HG03558 (cell line): ENCODE results near the gene C17orf107.

Experiments
- ATAC-seq: cut with Tn5 transposase; IDR thresholded peaks from one replicate; pipeline ENCODE4 v1.9.1; 2021; ENCODE audit warnings: moderate number of reproducible peaks; ENCODE audit not compliant: unreplicated experiment; ENCODE audit errors: extremely low read depth

The C17orf107 gene

GRCh38 chr17:4932756-4933155 lies 33.4 kb downstream of the C17orf107 start:
- ATAC-seq = no peak

DNA sequence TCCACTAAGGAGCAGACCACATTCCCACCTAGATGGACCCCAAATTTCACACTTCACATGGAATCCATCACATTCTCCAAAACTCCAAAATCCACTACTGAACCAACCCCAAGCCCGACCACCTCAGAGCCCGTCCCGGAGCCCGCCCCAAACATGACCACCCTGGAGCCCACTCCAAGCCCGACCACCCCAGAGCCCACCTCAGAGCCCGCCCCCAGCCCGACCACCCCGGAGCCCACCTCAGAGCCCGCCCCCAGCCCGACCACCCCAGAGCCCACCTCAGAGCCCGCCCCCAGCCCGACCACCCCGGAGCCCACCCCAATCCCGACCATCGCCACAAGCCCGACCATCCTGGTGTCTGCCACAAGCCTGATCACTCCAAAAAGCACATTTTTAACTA lies 34.3 kb downstream of the C17orf107 start:
- no peak for ATAC-seq

DNA sequence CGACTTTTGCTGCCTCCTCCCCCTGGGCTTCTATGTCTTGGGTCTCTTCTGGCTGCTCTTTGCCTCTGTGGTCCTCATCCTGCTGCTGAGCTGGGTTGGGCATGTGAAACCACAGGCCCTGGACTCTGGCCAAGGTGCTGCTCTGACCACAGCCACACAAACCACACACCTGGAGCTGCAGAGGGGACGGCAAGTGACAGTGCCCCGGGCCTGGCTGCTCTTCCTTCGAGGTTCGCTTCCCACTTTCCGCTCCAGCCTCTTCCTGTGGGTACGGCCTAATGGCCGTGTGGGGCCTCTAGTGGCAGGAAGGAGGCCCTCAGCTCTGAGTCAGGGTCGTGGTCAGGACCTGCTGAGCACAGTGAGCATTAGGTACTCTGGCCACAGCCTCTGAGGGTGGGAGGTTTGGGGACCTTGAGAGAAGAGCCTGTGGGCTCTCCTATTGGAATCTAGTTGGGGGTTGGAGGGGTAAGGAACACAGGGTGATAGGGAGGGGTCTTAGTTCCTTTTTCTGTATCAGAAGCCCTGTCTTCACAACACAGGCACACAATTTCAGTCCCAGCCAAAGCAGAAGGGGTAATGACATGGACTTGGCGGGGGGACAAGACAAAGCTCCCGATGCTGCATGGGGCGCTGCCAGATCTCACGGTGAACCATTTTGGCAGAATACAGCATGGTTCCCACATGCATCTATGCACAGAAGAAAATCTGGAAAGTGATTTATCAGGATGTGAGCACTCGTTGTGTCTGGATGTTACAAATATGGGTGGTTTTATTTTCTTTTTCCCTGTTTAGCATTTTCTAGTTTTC lies 35.0 kb downstream of the C17orf107 start:
- ATAC-seq = no peak

GRCh38 chr17:4935650-4936049 lies 36.3 kb downstream of the C17orf107 start:
- no peak for ATAC-seq

GRCh38 chr17:4936436-4936835 lies 37.1 kb downstream of the C17orf107 start:
- ATAC-seq = no peak

GRCh38 chr17:4937553-4937952 lies 38.2 kb downstream of the C17orf107 start:
- no peak for ATAC-seq

DNA sequence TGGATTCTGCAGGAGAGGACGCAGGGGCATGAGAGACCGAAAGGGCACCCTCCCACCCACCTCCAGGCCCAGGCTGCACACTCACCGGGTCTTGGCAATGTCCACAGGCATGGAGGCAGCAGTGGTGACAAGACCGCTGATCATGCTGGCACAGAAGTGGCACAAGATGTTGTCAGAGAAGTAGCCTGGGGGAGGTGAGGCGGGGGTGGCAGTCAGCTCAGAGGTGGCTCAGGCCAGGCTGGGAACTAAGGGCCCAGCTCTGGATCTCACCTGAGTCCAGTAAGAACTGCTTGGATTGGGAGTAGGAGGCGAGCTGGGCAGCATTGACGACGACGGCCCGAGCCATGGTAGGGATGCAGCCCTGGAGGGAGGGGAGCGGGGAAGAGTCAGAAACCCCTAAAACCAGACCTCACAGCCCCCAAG lies 38.7 kb downstream of the C17orf107 start:
- no peak for ATAC-seq

DNA sequence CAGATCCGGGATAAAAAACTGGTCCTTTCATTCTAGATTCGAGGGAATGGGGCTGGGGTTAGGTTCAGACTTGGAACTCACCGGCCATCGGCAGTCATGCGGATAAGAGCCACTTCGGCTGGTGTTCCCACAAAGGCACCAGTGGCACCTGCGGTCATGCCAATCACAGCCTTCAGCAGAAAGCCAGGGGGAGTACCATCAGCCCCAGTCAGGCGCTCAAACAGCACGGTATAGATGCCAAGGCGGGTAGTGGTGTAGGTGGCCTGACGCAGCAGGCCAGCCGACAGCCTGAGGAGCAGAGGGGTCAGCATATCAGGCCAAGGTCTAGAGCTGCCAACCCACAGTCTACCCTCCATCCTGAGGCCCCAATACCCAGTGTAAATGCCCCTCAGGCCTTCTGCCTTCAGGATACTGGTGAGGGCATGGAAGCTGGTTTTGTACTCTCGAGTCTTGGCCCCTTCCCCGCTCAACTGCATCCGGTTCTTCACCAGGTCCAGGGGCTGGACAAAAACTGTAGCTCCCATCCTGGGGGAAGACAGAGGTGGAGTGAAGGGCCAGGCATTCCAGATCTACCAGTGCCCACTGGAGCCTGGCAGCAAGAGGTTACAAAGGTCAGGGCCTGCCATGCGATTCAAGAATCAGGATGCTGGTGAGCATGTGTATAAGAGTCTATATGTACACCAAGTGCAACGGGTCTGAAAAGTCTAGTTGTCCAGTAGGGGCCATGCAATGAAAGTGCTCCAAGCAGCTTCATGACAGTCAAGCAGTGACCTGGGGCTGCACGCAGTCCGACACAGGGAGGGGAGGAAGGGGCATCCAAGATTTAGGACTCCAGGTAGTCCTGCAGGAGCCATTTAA lies 39.6 kb downstream of the C17orf107 start:
- no peak for ATAC-seq

DNA sequence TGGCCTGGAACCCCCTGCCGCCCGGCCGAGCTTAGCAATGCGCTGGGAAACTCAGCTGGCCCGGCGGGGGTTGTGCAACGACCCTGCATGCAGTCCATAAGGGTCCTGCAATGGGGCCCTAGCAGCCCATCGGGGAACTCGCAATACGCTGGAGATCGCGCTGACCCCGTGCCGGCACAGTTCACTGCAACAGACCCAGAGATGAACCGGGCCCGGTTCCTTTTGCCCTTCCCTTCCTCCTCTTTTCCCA lies 40.1 kb downstream of the C17orf107 start:
- no peak for ATAC-seq

GRCh38 chr17:4939796-4940554 lies 40.6 kb downstream of the C17orf107 start, which contains the start of the genes RNF167 and SLC25A11:
RNF167 (plus strand) TSS chr17:4940268; CDS start chr17:4940910, 642 bp downstream.
SLC25A11 (minus strand) TSS chr17:4940046; CDS start chr17:4939910, 136 bp downstream.
- peak; percentile 44 for ATAC-seq

GRCh38 chr17:4940555-4941318 lies 41.4 kb downstream of the C17orf107 start:
- ATAC-seq = no peak

DNA sequence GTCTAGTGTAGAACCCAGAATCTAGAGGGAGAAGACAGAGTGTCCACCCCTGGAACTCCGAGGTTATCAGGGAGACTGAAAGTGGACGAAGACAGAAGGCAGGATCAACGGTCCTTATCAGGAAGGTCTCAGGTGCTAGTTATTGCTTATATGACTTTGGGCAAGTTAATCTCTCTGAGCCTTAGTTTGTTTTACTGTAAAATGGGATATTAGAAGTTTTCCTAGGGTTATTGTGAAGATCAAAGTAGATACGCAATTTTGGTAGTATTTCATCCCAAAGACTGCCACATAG lies 41.9 kb downstream of the C17orf107 start:
- ATAC-seq = no peak

GRCh38 chr17:4942760-4943508 lies 43.6 kb downstream of the C17orf107 start:
- ATAC-seq = no peak

- no peak for ATAC-seq
These were observed 44.8 kb downstream of the C17orf107 start for GRCh38 chr17:4944163-4944553.

- ATAC-seq = no peak
These were observed 45.3 kb downstream of the C17orf107 start for GRCh38 chr17:4944554-4945175.

- ATAC-seq = no peak
These were observed 46.0 kb downstream of the C17orf107 start for GRCh38 chr17:4945176-4945943.

DNA sequence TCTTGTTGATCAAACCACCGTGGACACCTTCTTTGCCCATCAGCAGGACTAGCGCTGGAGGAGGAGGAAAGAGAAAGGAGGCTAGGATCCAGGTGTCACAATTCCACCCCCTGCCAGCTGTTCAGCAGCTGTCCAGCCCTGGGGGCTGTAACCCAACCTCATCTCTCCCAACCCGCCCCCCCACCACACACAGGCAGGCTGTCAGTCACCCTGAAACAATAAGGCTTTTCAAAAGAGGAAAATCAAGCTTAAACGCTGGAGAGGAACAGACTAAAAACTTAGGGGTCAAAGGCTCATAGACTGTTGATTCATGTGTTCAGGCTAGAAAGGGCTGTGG lies 46.6 kb downstream of the C17orf107 start:
- ATAC-seq = no peak

- no peak for ATAC-seq
These were observed 47.1 kb downstream of the C17orf107 start for GRCh38 chr17:4946312-4946976.
